K562 (cell line): ENCODE data around the gene OPN1LW. TPM values are rescaled to one million over a fixed set of nuclear protein-coding genes. Genes with fewer than 3 reads are reported as not detected.

Experiments used
- ARID1B ChIP-seq: fragments of 450-650 bp; IDR thresholded peaks from 2 replicates; pipeline ENCODE4 v1.6.1; 2016; ENCODE audit warnings: antibody characterized with exemption, mild to moderate bottlenecking, inconsistent platforms
- ATF3 ChIP-seq, 2 experiments: fragments of 450-650 bp in 1 of 2; sonication (generic) in 1 of 2; formaldehyde crosslinking in 1 of 2; IDR thresholded peaks in 1 of 2; conservative IDR thresholded peaks in 1 of 2; 2 replicates each; pipeline versions ENCODE4 v1.6.1 to v1.8.1; 2016 to 2023; ENCODE audit warnings: mild to moderate bottlenecking in 2 of 2, moderate library complexity in 2 of 2, inconsistent platforms in 1 of 2, missing genetic modification reagents in 1 of 2
- ATF6 ChIP-seq: sonication (generic); formaldehyde crosslinking; IDR thresholded peaks from 2 replicates; pipeline ENCODE4 v1.4.0; 2020; ENCODE audit warnings: mild to moderate bottlenecking, missing genetic modification reagents
- CREB1 ChIP-seq, 2 experiments: sonication (generic) in 1 of 2; formaldehyde crosslinking in 1 of 2; IDR thresholded peaks; 2 replicates each; pipeline versions ENCODE4 v1.6.1 to v1.8.0; 2012 to 2022; ENCODE audit warnings: inconsistent platforms in 1 of 2, mild to moderate bottlenecking in 1 of 2, missing genetic modification reagents in 1 of 2, moderate library complexity in 1 of 2
- DEAF1 ChIP-seq: fragments of 450-650 bp; formaldehyde crosslinking; IDR thresholded peaks from 2 replicates; pipeline ENCODE4 v1.4.0; 2020; ENCODE audit warnings: mild to moderate bottlenecking, moderate library complexity
- E2F6 ChIP-seq, 2 experiments: IDR thresholded peaks; 2 replicates each; pipeline ENCODE4 v1.6.1; 2011; ENCODE audit warnings: borderline replicate concordance in 1 of 2, control low read depth in 1 of 2, low read depth in 1 of 2, low read length in 1 of 2, mild to moderate bottlenecking in 1 of 2, mixed read lengths in 1 of 2, moderate library complexity in 1 of 2; ENCODE audit not compliant: insufficient read depth in 1 of 2, insufficient read length in 1 of 2, poor library complexity in 1 of 2, severe bottlenecking in 1 of 2; ENCODE audit errors: extremely low read depth in 1 of 2
- FOXJ3 ChIP-seq: sonication (generic); formaldehyde crosslinking; IDR thresholded peaks from 2 replicates; pipeline ENCODE4 v1.4.0; 2020; ENCODE audit warnings: mild to moderate bottlenecking, missing genetic modification reagents
- KAT7 ChIP-seq: sonication (generic); formaldehyde crosslinking; IDR thresholded peaks from 2 replicates; pipeline ENCODE4 v1.8.0; 2022; ENCODE audit warnings: missing genetic modification reagents, mild to moderate bottlenecking, borderline replicate concordance
- NR2F6 ChIP-seq: fragments of 450-650 bp; formaldehyde crosslinking; IDR thresholded peaks from 2 replicates; pipeline ENCODE4 v1.4.0; 2020; ENCODE audit warnings: mild to moderate bottlenecking
- NRF1 ChIP-seq, 2 experiments: fragments of 450-650 bp; IDR thresholded peaks in 1 of 2; conservative IDR thresholded peaks in 1 of 2; 2 replicates each; pipeline ENCODE4 v1.6.1; 2014; ENCODE audit warnings: mild to moderate bottlenecking in 2 of 2
- PKNOX1 ChIP-seq: fragments of 450-650 bp; IDR thresholded peaks from 2 replicates; pipeline ENCODE4 v1.6.1; 2016
- PTTG1 ChIP-seq: fragments of 450-650 bp; IDR thresholded peaks from 2 replicates; pipeline ENCODE4 v1.6.1; 2016; ENCODE audit warnings: low read depth, mild to moderate bottlenecking, missing genetic modification characterization, missing compliant biosample characterization
- SMC3 ChIP-seq: conservative IDR thresholded peaks from 2 replicates; pipeline ENCODE4 v1.6.1; 2011; ENCODE audit warnings: low read depth, low read length, improper control_type of control experiment; ENCODE audit not compliant: insufficient read depth
- STAT5A ChIP-seq: IDR thresholded peaks from 2 replicates; pipeline ENCODE4 v1.6.1; 2012; ENCODE audit warnings: low read length, inconsistent platforms, borderline replicate concordance
- SUPT5H ChIP-seq: fragments of 450-650 bp; IDR thresholded peaks from 2 replicates; pipeline ENCODE4 v1.6.1; 2016
- TARDBP ChIP-seq: fragments of 450-650 bp; IDR thresholded peaks from 2 replicates; pipeline ENCODE4 v1.6.1; 2016
- YY1 ChIP-seq, 3 experiments: IDR thresholded peaks; 2 replicates each; pipeline ENCODE4 v1.6.1; 2011; ENCODE audit warnings: low read length in 2 of 3, mild to moderate bottlenecking in 2 of 3, moderate library complexity in 2 of 3, borderline replicate concordance in 1 of 3, control low read depth in 1 of 3, low read depth in 1 of 3; ENCODE audit not compliant: insufficient read depth in 3 of 3, insufficient replicate concordance in 2 of 3, control insufficient read depth in 1 of 3, insufficient read length in 1 of 3; ENCODE audit errors: extremely low read depth in 1 of 3
- ZNF23 ChIP-seq: fragments of 250-450 bp; sonication (Bioruptor Pico); IDR thresholded peaks from 2 replicates; pipeline ENCODE4 v1.4.0; 2020; ENCODE audit warnings: mild to moderate bottlenecking
- ZNF76 ChIP-seq: fragments of 250-450 bp; sonication (Bioruptor Pico); IDR thresholded peaks from 2 replicates; pipeline ENCODE4 v1.4.0; 2020; ENCODE audit warnings: mild to moderate bottlenecking, moderate library complexity, borderline replicate concordance
- polyA plus RNA-seq, 8 experiments: library from polyadenylated mRNA; depleted of rRNA in 4 of 8; stranded (reverse) in 5 of 8; unstranded in 3 of 8; fragments of >200 nt; fragmentation: Nextera tagmentation in 2 of 8; fragmentation: Illumina TruSeq in 1 of 8; extraction: Ambion mirVana in 2 of 8; extraction: Trizol in 1 of 8; gene quantifications; 2 replicates each; pipeline versions ENCODE4 v1.2.1 to v1.2.3, GENCODE V29; 2011 to 2014; ENCODE audit warnings: inconsistent platforms in 1 of 8, missing spikeins in 1 of 8
- total RNA-seq, 7 experiments: library from RNA; depleted of rRNA in 6 of 7; stranded (reverse); fragments of >200 nt in 6 of 7; fragmentation: Illumina TruSeq in 2 of 7; extraction: Trizol in 2 of 7; gene quantifications; 2 replicates each; pipeline versions ENCODE4 v1.2.1 to v1.2.3, GENCODE V29; 2011 to 2021; ENCODE audit warnings: low replicate concordance in 1 of 7

Gene OPN1LW
- total and polyA plus RNA-seq, 9 of the 15 experiments (the other 6 are each of a cell fraction or from before 2014, with no cell fraction given) = 0.04 TPM; not detected in 8

GRCh38 chrX:154136627-154137161, 7.3 kb upstream of the OPN1LW start (continued):
- TF ChIP-seq YY1 (IDR thresholded peaks at IDR 0.05; ENCODE audit: borderline replicate concordance in 1 of 3, control insufficient read depth in 1 of 3, extremely low read depth in 1 of 3, insufficient read depth in 3 of 3, insufficient read length in 1 of 3, insufficient replicate concordance in 2 of 3, low read depth in 1 of 3, low read length in 2 of 3) (peak in 2 of 3 experiments; percentile 36 to 42), NR2F6 (no peak), CREB1 (IDR thresholded peaks at IDR 0.05) (no peak), CREB1 (CRISPR knock-in tag; IDR thresholded peaks at IDR 0.05) (0 out of 2 replicates have a peak, but pooled peaks have one; percentile 47), ZNF23 (CRISPR knock-in tag) (no peak), NRF1 (conservative IDR thresholded peaks at IDR 0.05 in 1 of 2, IDR thresholded peaks at IDR 0.05 in 1 of 2) (no peak), ATF6 (CRISPR knock-in tag) (no peak), ATF3 (IDR thresholded peaks at IDR 0.05) (no peak), ATF3 (CRISPR knock-in tag; conservative IDR thresholded peaks at IDR 0.05) (no peak), SUPT5H (no peak), TARDBP (no peak), PTTG1 (no peak), DEAF1 (CRISPR knock-in tag) (peak; percentile 51; the same call in 1 of the 2 replicates), PKNOX1 (no peak), E2F6 (IDR thresholded peaks at IDR 0.05; ENCODE audit: borderline replicate concordance in 1 of 2, extremely low read depth in 1 of 2, insufficient read depth in 1 of 2, insufficient read length in 1 of 2, low read depth in 1 of 2, low read length in 1 of 2, poor library complexity in 1 of 2, severe bottlenecking in 1 of 2) (peak; percentile 53 to 90), ZNF76 (CRISPR knock-in tag) (no peak), STAT5A (no peak), SMC3 (peak; percentile 50), FOXJ3 (no peak), KAT7 (no peak), ARID1B (no peak)
